CD4-positive, alpha-beta T cell treated with Interferon gamma for 1 hour (primary cell): ENCODE measurements around the gene CLVS2.

Source experiments
- DNase-seq: peaks from one replicate; pipeline ENCODE4 v3.0.0-alpha.2; 2020

Gene CLVS2, protein sequence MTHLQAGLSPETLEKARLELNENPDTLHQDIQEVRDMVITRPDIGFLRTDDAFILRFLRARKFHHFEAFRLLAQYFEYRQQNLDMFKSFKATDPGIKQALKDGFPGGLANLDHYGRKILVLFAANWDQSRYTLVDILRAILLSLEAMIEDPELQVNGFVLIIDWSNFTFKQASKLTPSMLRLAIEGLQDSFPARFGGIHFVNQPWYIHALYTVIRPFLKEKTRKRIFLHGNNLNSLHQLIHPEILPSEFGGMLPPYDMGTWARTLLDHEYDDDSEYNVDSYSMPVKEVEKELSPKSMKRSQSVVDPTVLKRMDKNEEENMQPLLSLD

DNA sequence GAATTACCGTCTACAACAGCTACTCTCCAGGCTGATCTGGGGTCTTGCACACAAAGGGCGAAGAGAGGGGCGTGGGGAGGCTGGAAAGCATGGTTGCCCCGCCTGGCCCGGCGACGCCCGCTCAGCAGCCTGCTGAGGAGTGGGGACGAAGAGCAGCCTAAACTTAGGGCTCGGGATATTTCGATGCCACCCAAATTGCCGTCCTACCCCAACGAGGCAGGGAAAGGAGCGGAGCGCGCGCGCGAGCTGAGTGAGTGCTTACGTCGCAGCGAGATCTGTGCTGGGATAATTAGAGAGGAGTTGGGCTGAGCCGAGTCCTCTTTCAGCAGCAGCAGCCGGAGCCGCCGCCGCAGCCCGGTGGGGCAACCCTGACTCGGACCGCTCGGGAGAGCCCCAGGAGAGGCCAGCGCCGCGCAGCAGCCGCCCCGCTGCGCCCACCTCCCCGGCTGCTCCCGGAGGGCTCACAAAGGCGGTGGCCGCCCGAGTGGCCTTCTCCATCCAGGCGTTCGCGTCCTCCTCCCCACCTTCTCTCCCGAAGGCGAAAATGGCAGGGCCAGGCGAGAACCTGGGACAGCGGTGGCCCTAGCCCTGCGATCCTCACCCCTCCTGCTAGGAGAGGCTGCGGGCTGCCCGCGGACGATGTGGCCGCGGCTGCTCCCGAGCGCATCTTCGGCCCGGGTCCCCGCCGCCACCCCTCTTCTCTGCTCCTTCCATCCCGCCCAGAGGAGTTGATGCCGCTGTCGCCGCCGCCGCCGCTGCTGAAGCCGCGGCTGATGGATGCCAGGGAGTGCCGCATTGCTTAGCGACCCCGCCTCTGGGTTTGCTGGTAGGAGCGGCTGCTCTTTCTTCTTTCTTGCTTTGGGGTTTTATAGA is at the start of gene CLVS2:
Gene CLVS2, plus strand, starts transcription at position 315 of the 873 bp plus-strand sequence. CDS start 1,543 bp downstream, outside the sequence.
- DNase-seq: no peak

DNA sequence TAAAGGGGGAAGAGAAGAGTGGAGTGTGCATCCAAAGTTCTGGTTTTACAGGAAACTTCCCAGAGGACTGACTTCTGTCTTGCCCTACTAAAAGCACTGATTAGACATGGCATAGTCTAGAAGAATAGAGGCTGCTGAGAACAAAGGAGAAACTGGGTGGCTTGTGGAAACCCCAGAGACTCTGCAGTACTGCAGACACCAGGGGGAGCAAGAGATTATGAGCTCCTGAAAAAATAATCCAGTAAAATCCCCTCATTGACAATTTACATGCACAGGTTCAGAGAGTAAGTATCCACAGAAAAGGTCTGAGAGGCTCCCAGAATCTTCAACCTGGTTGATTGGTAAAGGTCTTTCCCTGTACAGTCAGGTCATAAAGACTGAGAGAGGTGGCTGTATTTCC is 48.7 kb upstream of the CLVS2 start:
- DNase-seq: no peak

DNA sequence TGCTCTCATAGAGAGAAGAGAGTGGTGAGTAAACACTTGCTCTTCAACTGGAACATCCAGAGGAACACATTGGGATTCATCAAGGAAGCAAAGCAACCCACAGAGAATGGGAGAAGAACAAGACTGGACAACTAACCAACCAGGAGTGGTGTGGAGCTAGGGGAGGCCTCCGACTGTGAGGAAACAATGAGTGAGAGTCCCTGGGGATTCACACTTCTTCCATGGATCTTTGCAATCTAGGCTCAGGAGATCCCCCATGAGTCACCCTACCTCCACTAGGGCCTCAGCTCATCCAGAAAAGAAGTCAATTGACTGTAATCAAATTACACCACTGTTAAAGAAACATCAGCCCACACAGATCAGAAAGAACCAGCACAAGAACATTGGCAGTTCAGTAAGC is 42.3 kb upstream of the CLVS2 start:
- DNase-seq: no peak

DNA sequence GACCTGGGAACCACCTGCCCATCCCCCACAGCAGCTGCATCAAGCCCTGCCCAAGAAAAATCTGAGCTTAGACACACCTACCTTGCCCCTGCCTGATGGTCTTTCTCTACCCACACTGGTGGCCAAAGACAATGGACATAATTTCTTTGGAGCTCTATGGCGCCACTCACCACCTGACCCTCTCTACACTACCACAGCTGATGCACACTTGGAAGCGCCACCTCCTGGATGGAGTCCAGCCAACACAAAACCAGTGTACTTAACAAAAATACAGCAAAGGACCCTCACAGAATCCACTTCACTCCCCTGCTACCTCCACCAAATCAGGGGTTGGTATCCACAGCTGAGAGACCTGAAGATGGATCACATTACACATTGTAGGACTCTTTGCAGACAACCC is 39.7 kb upstream of the CLVS2 start:
- DNase-seq: no peak

DNA sequence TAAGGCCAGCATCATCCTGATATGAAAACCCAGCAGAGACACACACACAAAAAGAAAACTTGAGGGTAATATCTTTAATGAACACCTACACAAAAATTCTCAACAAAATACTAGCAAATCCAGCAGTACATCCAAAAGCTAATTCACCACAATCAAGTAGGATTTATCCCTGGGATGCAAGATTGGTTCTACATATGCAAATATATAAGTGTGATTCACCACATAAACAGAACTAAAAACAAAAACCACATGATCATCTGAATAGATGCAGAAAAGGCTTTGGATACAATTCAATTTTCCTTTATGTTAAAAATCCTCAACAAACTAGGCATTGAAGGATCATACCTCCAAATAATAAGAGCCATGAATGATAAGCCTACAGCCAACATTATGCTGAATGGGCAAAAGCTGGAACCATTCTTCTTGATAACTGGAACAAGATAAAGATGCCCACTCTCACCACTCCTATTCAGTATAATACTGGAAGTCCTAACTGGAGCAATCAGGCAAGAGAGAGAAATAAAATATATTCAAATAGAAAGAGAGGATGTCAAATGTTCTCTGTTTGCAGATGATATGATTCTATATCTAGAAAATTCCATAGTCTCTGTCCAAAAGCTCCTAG is 33.9 kb upstream of the CLVS2 start:
- no peak for DNase-seq

DNA sequence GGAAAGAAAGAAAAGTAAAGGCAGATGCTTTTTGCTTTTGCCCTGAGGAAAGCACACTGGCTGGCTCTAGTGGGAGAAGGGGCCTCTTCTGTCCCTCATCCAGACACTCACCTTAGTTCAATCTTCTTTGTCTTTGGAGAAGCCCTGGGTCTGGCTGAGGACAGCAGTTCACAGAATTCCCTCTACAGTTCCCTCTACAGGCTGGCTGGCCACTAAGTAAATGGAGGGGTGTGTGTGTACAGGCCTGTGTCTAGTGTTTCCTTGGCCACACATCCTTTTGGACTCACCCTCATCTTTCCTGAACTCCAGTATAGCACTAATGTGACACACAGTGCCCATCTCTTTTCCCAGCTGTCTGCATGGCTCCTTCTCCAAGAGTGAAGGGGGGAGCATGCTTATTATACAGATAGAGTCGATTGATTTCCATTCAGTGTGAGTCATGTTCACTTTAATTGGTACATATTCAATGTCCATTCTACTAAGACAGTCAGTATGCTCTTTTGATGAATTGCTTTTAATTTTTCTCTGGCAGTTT is 26.0 kb upstream of the CLVS2 start:
- no peak for DNase-seq

DNA sequence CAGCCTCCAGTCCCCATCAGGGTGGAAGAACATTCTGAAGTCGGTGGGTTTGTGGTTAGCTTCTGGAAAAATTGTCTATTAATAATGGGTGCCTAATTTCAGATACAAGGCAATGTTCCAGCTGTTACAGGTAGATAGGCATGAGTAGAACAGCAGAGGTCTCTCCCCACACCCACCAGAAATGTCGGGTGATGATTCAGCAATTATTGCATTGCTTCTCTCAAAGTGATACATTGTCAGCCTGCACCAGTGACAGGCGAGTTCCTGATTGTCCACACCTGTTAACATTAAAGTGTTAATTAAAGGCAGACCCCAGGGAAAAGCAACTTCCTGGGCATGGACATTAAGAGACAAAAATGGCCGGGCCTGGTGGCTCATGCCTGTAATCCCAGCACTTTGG is 18.9 kb upstream of the CLVS2 start:
- no peak for DNase-seq

DNA sequence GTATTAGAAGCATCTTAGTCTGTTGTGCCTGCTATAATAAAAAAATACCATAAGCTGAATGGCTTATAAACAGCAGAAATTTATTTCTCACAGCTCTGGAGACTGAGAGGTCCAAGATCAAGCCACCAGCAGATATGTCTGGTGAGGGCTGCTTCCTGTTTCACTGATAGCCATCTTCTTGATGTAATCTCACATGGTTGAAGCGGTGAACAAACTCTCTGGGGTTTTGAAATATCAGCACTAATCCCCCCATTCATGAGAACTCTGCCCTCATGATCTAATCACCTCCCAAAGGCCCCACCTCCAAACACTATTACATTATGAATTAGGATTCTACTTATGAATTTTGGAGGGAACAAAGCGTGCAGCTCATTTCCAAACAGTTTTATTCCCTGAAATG is 11.6 kb upstream of the CLVS2 start:
- no peak for DNase-seq

DNA sequence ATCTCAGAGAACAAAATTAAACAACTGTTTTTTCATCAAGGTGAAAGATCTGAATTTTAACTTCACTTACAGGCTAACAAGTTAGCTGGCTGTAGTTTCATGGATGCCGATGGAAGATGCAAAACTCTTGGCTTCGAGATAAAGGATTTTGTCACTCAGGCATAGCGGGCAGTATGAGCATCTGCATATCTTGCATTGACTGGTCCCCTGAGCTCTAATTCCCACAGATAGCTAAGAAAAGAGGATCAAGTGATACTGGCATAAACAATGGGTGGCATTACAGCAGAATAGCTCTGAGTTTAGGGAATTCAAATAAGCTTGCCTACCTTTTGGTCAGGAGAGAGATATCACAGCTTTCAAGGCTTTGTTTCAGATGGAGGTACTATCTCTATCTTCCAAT is 1.8 kb upstream of the CLVS2 start:
- no peak for DNase-seq

DNA sequence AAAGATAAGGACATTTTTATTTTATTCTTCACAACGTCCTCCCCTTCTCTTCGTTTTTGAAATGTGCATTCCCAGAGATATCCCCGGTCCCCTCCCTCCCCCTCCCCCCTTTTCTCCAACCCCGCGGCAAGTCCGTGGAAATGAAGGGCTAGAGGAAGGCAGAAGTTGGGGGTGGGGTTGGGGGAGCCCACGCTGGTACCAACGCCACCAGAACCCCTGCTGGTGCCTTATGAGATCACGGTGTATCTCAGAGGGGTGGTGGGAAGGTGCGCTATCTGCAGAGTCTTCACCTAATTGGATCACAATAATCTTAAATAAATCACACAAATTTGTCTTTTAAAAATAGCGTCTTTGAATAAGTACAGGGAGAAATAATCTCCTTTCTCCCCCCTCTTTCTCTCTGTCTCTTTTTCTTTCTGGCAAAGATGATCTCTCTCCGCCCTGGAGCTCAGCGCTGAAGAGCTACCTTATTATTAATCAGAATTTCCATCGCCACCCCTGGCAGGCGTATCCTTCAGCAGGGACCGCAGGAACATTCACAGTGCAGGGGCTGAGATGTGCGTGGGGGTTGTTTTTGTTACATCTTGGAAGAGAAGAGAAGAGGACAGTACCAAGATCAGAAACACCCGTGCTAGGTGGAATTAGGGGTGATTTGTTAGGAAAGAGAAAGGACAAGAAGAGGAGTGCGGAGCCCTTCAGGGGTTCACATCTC is 915 bp downstream of the CLVS2 start:
- no peak for DNase-seq

DNA sequence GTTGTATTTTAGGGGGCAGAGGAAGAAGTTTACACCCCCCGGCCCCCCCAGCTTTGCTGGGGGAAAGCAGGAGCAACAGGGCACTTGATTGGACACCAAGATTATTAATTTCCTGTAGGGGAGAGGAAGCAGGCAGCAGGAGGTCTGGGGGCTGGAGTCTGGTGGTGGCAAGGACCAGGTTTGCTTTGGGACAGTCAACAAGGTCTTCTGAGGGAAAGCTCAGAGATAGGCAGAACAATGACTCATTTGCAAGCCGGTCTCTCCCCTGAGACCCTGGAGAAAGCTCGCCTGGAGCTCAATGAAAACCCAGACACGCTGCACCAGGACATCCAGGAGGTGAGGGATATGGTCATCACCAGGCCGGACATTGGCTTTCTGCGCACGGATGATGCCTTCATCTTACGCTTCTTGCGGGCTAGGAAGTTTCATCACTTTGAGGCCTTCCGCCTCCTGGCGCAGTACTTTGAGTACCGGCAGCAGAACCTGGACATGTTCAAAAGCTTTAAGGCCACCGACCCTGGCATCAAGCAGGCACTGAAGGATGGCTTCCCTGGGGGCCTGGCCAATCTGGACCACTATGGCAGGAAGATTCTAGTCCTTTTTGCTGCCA is 1.6 kb downstream of the CLVS2 start:
- DNase-seq: no peak

DNA sequence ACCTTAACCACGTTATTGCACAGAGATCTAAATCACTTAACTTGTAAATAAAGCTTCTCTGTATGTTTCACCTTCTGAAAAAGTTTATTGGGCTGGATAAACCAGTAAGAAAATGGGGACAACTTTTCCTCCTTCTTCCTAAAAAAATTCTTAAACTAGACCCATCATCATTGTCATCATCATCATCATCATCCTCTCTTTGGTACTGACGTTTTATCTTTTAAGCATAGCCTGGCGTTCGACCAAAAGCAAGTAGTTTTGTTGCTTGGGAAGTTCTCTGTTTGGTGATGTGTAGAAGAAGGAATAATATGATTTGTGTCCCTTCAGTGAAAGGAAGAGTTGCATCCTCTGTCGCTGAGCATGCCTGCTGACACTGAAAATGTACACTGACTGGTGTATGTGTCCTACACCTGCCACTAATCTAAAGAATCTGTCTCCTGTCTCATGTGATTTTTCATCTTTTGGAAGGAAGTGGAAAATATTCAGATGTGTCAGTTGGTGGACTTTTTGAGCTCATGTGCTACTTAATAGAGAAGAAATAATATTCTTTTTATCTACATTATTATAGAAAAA is 2.5 kb downstream of the CLVS2 start:
- DNase-seq: no peak

DNA sequence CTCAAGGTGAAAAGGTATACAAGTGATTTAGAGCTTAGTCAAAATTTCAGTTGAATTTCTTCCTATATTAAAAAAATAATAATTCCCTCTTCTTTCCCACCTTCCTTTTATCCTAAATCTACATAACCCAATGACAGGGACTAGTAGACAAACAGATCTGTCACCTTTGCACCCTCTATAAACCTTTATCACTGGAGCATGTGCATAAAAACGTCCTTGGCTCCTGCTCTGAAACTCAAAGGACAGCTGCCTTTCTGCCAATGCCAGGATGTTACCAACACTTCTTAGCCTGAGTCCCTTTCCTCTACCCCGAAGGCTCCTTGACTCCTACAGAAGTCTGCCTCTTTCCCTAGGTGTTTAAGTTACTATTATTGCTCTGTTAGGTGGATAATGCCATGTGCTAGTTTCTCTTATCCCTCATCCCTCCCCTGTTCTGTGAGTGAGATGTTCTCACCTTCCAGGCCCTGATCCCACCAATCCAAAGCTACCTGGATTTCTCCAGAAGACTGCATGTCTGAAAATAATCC is 4.3 kb downstream of the CLVS2 start:
- no peak for DNase-seq

DNA sequence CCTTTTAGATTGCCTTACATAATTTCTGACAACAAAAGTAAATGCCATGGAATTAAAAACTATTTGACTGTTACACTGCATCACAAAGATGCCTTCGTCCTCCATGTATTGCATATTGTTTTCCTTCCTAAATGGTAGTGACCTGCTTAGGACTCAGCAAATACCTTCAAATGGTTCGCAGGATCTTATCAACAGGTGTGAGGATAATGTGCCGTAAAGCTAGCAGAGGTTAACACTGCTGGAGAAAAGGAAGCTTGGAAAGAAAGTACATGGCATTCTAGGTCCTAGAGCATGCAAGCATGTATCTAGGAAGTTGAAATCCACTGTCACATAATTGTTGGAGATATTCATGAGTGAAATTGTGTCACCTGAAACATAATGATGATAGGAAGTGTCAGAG is 5.5 kb downstream of the CLVS2 start:
- no peak for DNase-seq

DNA sequence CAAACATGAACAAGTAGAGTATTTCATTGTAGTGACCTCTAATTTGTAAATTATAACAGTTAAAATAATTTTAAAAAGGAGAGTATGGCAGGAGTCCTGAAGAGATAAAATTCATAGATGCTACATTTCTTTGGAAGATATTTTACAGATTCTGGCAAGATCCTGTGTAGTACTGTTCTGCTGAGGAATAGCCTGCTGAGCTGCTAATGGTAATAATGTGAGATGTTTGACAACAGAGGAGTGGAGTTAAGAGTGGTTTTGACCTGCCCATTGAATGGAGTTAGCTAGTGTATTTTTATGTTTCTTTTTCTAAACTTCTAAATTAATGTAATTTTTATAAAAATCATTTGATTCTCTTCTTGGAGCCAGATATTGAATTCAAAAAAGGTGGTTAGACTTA is 11.8 kb downstream of the CLVS2 start:
- no peak for DNase-seq

DNA sequence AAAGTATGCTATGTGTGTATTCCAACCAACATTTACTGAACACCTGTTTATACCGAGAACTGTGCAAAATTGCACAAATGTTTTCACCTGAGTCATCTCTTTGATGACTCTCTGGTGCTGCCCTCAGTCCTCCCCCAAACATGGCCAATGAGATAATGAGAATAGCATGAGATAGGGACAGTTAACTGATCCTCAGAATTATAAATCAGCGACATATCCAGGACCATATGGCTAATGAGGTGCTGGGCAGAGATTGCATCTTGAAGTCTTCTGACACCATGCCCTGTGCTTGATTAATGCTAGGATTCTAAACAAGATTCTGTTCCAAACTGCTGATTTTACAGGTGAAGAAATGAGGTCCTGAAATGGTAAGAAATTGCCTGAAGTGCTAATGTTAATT is 13.0 kb downstream of the CLVS2 start:
- DNase-seq: no peak

DNA sequence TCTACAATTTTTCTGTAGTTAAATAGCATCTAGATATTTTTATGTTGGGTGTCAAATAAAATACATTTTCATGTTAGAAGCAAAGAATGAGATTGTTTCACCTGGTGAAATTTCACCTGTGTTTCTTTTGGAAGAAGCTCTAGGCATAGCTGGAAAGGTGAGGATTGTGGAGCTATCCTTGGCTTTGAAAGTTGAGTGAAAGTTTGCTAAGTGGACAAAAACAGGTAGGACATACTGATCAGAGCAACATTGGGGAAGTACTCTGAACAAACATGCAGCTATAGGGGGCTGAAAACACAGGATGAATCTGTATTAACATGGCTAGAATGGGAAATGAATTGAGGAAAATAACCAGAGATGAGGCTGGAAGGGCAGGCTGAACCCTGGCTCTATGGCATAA is 18.8 kb downstream of the CLVS2 start:
- no peak for DNase-seq

DNA sequence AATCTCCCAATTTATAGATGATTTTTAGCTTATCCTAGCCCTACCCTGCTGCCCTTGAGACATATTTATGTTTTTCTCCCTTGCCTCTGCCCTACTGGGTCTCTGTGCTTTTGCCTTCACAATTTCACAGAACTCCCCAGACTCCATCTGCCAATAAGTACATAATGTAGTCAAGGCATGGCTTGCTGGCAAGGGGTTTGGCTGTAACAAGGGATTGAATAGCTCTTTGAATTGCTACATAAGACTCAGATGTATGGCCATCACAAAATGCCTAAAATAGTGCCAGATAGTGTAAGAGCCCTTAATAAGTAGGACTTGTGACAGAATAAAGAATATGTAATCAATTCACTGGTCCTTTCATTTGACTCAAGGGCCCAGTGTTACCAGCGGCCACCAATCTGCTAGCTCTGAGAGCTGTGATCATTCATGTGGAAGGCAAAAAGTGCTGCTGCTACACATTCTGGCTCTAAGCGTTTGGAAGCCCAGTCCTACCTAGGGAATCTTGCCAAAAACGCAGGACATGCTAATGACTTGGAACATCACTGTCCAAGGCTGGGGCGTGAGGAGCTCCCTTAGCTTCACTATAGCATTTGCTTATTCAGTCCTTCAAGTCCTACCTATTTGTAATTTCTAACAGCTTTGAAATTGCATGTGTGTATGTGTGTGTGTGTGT is 20.5 kb downstream of the CLVS2 start:
- DNase-seq: no peak

DNA sequence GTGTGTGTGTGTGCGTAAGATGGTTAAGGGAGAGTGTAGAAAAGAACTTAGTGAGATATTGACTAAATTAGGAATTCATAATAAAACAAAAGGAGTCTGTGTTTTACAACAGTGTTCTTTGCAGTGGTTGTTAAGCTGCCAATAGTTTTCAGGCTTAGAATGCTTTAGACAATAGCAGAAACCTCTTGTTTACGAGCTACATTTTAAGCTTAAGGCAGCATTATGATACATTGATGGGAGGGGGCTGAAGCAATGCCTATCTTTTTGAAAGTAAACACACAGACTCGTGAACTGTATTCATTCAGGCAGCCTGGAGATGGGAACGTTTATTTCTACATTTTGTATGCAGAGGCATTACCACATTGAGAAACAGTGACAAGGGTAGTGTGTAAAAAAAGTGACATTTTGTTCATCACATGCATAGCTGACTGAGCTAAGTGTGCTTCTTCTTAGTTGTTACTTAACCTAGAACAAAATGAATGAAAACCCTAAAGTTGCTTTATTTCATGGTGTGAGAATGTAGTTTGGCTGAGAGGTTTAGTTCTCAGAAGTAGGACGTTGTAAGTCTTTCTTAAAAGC is 21.2 kb downstream of the CLVS2 start:
- DNase-seq: no peak

DNA sequence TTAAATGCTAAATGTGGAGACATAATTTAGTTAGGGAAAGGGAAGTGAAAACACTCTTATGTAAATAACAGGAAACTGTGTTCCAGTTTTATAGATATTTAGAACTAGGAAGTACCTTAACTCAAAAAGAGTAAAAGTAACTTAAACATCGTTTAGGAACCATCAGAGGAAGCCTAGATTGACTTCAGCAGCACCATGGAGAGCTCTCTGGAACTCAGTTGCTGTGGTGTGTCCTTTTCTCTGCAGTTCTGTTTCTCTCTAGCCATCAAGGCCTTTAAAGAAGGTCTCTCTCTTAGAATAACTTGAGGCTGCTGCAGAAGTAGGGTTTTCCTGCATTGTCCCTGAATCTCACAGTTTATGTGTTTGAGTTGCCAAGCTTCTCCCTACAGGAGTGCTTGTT is 26.9 kb downstream of the CLVS2 start:
- DNase-seq: no peak

DNA sequence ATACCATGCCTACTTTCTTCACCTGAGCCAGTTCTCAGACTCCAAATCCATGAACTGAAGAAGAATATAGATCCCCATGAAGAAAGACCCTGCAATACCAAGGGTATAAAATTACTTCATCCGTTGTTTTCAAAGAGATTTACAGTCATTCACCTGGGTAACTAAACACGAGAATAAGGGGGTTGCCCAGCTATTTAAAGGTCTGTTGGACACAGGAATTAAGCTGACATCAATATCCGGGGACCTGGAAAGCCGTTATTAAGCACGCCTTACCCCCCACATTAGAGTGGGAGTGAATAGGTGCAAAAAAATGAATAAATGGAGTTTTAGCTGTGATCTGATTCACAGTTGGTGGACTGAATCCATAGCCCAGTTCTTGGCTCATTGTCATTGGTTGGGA is 28.9 kb downstream of the CLVS2 start:
- DNase-seq: no peak
